Ecto neural progenitor cell (in vitro differentiated cells): ENCODE results near the gene DEAF1.

Experiments used
- DNase-seq: peaks from one replicate; pipeline ENCODE4 v3.0.0-alpha.2; 2018; ENCODE audit warnings: low spot score

DEAF1 gene

DNA sequence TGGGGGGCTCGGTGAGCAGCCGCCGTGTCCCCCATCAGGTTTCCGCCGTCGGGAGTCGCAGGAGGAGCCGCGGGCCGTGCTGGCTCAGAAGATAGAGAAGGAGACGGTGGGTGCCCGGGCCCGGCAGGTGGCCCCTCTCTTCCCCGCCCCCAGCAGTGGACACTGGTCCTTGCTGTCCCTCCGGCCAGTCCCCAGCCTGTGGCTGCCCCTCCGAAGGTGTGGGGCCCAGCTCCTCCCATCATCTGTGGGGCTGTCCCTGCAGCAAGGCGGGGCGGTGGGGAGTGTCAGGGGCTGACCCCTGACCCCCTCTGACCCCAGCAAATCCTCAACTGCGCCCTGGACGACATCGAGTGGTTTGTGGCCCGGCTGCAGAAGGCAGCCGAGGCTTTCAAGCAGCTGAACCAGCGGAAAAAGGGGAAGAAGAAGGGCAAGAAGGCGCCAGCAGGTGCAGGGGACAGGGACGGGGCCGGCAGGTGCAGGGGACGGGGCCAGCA, 26.3 kb upstream of the DEAF1 start:
- no peak for DNase-seq

DNA sequence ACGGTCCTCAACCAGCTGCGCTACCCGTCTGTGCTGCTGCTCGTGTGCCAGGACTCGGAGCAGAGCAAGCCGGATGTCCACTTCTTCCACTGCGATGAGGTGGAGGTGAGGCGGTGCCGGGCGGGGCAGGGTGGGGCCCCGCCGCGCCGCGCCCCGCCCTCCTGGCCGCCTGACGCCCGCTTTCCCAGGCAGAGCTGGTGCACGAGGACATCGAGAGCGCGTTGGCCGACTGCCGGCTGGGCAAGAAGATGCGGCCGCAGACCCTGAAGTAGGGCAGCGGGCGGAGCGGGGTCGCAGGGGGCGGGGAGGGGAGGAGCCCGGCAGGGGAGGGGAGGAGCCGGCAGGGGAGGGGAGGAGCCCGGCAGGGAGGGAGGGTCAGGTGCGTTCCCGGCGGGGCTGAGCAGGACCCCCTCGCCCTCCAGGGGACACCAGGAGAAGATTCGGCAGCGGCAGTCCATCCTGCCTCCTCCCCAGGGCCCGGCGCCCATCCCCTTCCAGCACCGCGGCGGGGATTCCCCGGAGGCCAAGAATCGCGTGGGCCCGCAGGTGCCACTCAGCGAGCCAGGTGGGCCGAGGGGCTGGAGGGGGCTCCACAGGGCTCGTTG, 25.7 kb upstream of the DEAF1 start:
- DNase-seq = peak; percentile 93

- no peak for DNase-seq
Measured at GRCh38 chr11:720017-720641, 25.1 kb upstream of the DEAF1 start.

- no peak for DNase-seq
Measured at GRCh38 chr11:719214-720016, 24.4 kb upstream of the DEAF1 start.

- no peak for DNase-seq
Measured at GRCh38 chr11:714436-714835, 19.4 kb upstream of the DEAF1 start.

DNA sequence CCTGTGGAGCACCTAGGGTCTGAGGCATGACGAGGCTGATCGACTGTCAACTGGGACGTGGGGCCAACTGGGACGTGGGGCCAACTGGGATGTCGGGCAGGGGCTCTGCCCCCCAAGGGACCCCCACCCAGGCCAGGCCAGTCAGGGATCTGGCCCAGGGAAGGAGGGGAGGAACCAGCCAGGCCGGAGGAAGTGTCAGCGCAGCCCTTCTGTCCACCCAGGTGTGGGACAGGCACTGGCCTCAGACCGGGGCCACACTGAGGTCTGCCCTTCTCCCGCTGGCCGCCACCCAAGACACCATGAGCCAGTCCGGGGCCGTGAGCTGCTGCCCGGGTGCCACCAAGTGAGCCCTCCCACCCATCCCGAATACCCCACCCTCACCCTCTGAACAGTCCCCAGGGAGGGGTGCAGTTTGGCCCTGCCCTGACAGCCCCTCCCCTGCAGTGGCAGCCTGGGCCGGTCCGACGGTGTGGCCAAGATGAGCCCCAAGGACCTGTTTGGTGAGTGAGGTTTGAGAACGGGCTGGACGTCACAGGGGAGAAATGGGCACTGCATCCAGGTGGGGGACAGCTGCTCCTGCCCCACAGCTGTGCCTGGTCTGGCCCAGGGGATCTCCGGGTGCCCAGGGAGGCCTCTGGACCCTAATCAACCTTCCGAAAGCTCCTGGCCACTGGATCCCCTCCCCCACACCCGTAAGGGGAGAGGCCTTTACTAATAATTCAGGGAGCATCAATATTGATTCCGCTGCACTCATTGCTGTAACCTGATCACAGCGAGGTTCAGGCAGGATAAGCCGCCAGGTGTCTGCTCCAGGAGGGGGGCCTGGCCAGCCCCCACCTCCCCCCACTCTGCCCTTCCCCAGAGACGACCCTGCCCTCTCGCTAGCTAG, 14.3 kb upstream of the DEAF1 start:
- DNase-seq = peak; percentile 46

DNA sequence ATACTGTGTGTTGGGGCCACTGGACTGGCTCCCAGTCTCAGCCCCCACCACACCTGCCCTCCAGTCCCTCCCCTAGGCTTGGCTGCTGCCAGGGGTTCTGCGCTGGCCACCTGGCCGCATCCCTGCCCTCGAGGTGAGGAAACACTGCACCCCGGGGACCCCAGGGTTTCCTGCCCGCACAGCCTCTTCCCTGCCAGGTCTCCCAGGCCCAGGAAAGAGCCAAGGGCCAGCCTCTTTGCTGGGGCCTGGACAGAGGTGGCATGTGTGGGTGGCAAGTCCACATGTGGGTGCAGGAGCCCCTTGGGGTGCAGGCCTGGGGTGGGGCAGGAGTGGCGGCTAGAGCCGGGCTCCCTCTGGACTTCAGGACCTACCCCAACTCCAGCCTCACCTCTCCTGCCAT, 13.5 kb upstream of the DEAF1 start:
- DNase-seq = peak; percentile 43

- peak; percentile 57 for DNase-seq
Measured at GRCh38 chr11:707817-708420, 12.9 kb upstream of the DEAF1 start.

DNA sequence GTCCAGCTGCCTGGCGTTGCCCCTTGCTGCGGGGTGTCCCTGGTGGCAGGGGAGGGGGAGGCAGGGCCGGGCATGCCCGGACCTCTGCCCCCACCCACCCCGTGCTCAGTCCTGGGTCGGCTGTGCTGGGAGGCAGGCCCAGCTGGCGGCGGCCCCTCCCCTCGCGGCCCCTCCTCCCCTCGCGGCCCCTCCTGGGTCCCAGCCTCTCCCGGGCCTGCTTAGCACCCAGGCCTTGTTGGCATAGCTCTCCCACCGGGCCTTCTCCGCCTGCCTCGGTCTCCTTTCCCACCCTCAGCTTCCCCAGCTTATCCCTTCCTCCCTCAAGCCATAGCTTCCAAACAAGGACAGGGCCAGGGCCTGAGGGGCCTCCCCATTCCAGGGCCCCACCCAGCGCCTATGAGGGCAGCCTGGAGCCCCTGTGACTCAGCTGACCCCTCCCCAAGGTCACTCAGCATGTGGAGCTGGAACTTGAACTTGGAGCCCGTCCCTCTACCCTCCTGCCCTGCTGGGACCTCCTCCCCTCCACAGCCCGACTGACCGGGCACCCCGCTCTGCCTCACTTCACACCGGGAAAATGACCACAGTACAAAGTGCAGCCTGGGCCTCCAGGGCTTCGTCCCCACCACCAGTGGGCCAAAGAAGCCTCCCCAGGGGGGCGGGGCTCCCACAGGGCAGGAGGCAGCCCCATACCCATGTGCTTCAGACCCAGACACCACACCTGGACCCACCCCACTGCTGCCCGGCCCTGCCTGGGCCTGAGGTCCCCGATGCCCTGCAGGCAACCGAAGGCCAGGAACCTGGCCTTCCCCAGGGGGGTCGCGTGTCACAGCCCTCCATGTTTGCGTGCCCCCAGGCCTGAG, 12.2 kb upstream of the DEAF1 start:
- peak; percentile 51 for DNase-seq

DNA sequence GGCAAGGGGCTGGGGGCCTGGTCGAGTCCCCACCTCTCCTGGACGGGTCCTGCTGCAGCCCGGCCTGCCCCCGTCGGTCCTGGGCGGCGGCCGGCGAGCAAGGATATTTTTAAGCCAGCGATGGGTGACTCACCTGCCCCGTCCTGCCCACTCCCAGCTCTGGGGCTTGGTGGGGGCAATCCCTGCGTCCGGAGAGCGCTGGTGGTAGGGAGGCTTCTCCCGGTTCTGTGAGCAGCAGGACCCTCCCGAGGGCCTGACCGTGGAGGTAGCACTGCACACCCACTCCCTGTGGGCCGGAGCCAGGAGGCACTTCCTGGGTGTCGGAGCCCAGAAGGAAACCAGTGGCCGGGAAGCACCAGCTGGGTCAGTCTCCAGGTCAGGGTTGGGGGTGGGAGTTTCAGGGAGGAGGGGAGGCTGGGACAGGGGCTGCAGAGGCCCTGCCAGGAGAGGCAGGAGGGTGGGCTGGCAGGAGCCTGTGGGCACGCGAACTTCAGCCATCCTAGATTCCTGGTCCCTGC, 11.5 kb upstream of the DEAF1 start:
- DNase-seq = peak; percentile 64

GRCh38 chr11:705646-706438, 10.8 kb upstream of the DEAF1 start, which contains the start of gene EPS8L2:
EPS8L2 (plus strand) TSS chr11:706231; CDS start chr11:709408, 3,177 bp downstream.
- no peak for DNase-seq

GRCh38 chr11:704781-705645, 10.0 kb upstream of the DEAF1 start:
- DNase-seq = peak; percentile 48

DNA sequence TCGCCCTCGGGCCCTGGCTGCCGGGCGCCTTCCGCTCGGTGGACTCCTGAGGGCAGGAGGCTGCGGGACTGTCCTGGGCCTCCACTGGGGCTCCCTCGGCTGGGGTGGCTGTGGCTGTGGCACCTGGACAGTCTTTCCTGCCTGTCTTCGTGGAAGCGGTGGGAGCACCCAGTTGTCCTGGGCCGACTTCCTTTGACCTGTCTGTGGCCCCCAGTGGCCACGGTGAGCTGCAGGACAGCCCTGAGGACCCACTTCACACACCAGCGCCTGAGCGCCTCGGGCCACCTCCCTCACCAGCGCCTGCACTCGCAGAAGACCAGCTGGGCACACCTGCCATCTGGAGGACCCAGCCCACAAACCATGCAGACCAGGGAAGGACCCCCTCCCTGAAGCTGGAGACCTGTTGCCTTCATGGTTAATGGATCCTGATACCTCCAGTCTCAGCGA, 9.2 kb upstream of the DEAF1 start:
- no peak for DNase-seq

DNA sequence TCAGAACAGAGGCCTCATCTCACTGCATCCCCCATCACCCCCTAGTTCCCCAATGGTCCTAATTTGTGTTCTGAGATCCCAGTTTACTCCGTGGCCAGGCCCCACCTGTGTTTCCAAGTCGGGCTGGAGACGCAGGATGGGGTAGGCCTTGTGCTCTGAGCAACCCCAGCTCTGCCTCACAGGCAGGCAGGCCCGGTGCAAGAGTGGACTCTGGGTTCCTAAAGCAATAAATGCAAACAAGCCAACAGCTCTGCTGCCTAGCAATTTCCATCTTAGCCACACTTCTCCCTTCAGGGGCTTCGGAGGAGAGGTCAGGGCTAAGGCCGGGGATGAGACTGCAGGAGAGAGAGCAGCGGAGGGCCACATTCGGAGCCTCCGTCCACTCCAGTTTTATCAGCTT, 8.5 kb upstream of the DEAF1 start:
- no peak for DNase-seq

- no peak for DNase-seq
Measured at GRCh38 chr11:702462-703461, 7.7 kb upstream of the DEAF1 start.

GRCh38 chr11:701741-702461, 6.9 kb upstream of the DEAF1 start:
- DNase-seq = no peak
